NOMO-1 treated with DMSO at 0.1 percent for 48 hours (cell line): ENCODE measurements around the gene OR5AK2.
"Not testable (repeated sequence)": the region's sequence is repeated elsewhere in the genome, so short reads cannot be mapped to it uniquely, and the experiment has no call there.

Experiments used
- DNase-seq: peaks from one replicate; lab custom pipeline; 2025; ENCODE audit not compliant: unreplicated experiment; lab: John Stamatoyannopoulos, UW

OR5AK2 gene

GRCh38 chr11:56988614-56989013, at the start of gene OR5AK2:
TSS of gene OR5AK2 (plus strand) at chr11:56988914. CDS start at chr11:56988914, 0 bp downstream.
- DNase-seq: no peak

- DNase-seq: not testable (repeated sequence)
Measured at GRCh38 chr11:56945526-56945925, 43.2 kb upstream of the OR5AK2 start.

- DNase-seq: no peak
Measured at GRCh38 chr11:56948991-56949515, 39.7 kb upstream of the OR5AK2 start.

- no peak for DNase-seq
Measured at GRCh38 chr11:56950510-56950909, 38.2 kb upstream of the OR5AK2 start.

GRCh38 chr11:56953907-56954306, 34.8 kb upstream of the OR5AK2 start:
- not testable (repeated sequence) for DNase-seq

GRCh38 chr11:56961609-56962008, 27.1 kb upstream of the OR5AK2 start:
- no peak for DNase-seq

- no peak for DNase-seq
Measured at GRCh38 chr11:56967726-56968125, 21.0 kb upstream of the OR5AK2 start.

GRCh38 chr11:56968524-56968923, 20.2 kb upstream of the OR5AK2 start:
- DNase-seq: no peak

- DNase-seq: no peak
Measured at GRCh38 chr11:56977314-56977713, 11.4 kb upstream of the OR5AK2 start.

GRCh38 chr11:56990702-56991101, 2.0 kb downstream of the OR5AK2 start:
- no peak for DNase-seq

GRCh38 chr11:56994532-56994931, 5.8 kb downstream of the OR5AK2 start:
- no peak for DNase-seq

GRCh38 chr11:57001674-57002401, 13.1 kb downstream of the OR5AK2 start:
- DNase-seq: no peak

GRCh38 chr11:57008373-57008772, 19.7 kb downstream of the OR5AK2 start:
- DNase-seq: no peak

- no peak for DNase-seq
Measured at GRCh38 chr11:57015679-57016078, 27.0 kb downstream of the OR5AK2 start.

- no peak for DNase-seq
Measured at GRCh38 chr11:57031556-57031955, 42.8 kb downstream of the OR5AK2 start.
